GM19328 (cell line): ENCODE results near the gene TMEM144.
"Not testable (repeated sequence)": the region's sequence is repeated elsewhere in the genome, so short reads cannot be mapped to it uniquely, and the experiment has no call there.

Experiments used
- ATAC-seq: cut with Tn5 transposase; IDR thresholded peaks from one replicate; pipeline ENCODE4 v1.9.1; 2021; ENCODE audit warnings: mild to moderate bottlenecking, moderate library complexity; ENCODE audit not compliant: unreplicated experiment

TMEM144 gene

GRCh38 chr4:158234671-158235070 is 24.4 kb downstream of the TMEM144 start:
- no peak for ATAC-seq

GRCh38 chr4:158236304-158237030 is 26.2 kb downstream of the TMEM144 start:
- ATAC-seq: no peak

- ATAC-seq: no peak
Measured at GRCh38 chr4:158238575-158238974, 28.3 kb downstream of the TMEM144 start.

- ATAC-seq: no peak
Measured at GRCh38 chr4:158239196-158239595, 28.9 kb downstream of the TMEM144 start.

- no peak for ATAC-seq
Measured at GRCh38 chr4:158243071-158243470, 32.8 kb downstream of the TMEM144 start.

GRCh38 chr4:158250321-158250720 is 40.0 kb downstream of the TMEM144 start:
- ATAC-seq: no peak

GRCh38 chr4:158253350-158253980 is 43.2 kb downstream of the TMEM144 start:
- ATAC-seq: peak; percentile 63

- no peak for ATAC-seq
Measured at GRCh38 chr4:158254292-158254691, 44.0 kb downstream of the TMEM144 start.

- ATAC-seq: peak; percentile 71
Measured at GRCh38 chr4:158255727-158256324, 45.5 kb downstream of the TMEM144 start.

- no peak for ATAC-seq
Measured at GRCh38 chr4:158259955-158260575, 49.8 kb downstream of the TMEM144 start.

- no peak for ATAC-seq
Measured at GRCh38 chr4:158261480-158261879, 51.2 kb downstream of the TMEM144 start.

GRCh38 chr4:158268553-158268952 is 58.3 kb downstream of the TMEM144 start:
- ATAC-seq: no peak

GRCh38 chr4:158274636-158275035 is 64.3 kb downstream of the TMEM144 start:
- ATAC-seq: no peak

GRCh38 chr4:158277558-158277957 is 67.3 kb downstream of the TMEM144 start:
- ATAC-seq: no peak

GRCh38 chr4:158279052-158279451 is 68.8 kb downstream of the TMEM144 start:
- ATAC-seq: not testable (repeated sequence)

GRCh38 chr4:158280856-158281255 is 70.6 kb downstream of the TMEM144 start:
- no peak for ATAC-seq

- no peak for ATAC-seq
Measured at GRCh38 chr4:158282252-158282651, 72.0 kb downstream of the TMEM144 start.

GRCh38 chr4:158285429-158286216 is 75.3 kb downstream of the TMEM144 start:
- no peak for ATAC-seq

GRCh38 chr4:158290912-158291311 is 80.6 kb downstream of the TMEM144 start:
- ATAC-seq: no peak

- no peak for ATAC-seq
Measured at GRCh38 chr4:158291334-158292055, 81.2 kb downstream of the TMEM144 start.
